Measurements from ENCODE around the gene TCEANC2.

GRCh38 chr1:54122135-54122751, 68.8 kb downstream of the TCEANC2 start:
- no peak for TF ChIP-seq ZNF274 (IDR thresholded peaks at IDR 0.05; ENCODE audit: low read depth, low read length)
- TF ChIP-seq YY1 (IDR thresholded peaks at IDR 0.05; ENCODE audit: insufficient read depth, insufficient read length), result no peak

Measured in NT2/D1 (cell line).